H1 (cell line): ENCODE measurements around the gene LIN37. TPM values are rescaled to one million over a fixed set of nuclear protein-coding genes. Genes with fewer than 3 reads are reported as not detected.

ENCODE experiments used
- CTCF ChIA-PET: fragments of 300-600 bp; sonication (Branson Sonifier 250); formaldehyde crosslinking; loops from one replicate; lab custom pipeline; 2021; ENCODE audit not compliant: partially characterized antibody; lab: Charles Lee
- POLR2A ChIA-PET: fragments of 300-600 bp; sonication (Branson Sonifier 250); formaldehyde crosslinking; loops from one replicate; lab custom pipeline; 2021; ENCODE audit warnings: inconsistent platforms; ENCODE audit not compliant: partially characterized antibody; lab: Charles Lee
- DNase-seq, 2 experiments: peaks; one replicate each; pipeline versions ENCODE4 v3.0.0 to v3.0.0-alpha.2; 2010 to 2022; ENCODE audit warnings: low spot score in 2 of 2, low read depth in 1 of 2, mixed read lengths in 1 of 2
- FAIRE-seq: peaks from 2 replicates; lab custom pipeline; 2011; peaks lifted over from hg19 to GRCh38; lab: Jason Lieb, UNC
- H2AFZ ChIP-seq: 2 replicates; pipeline ENCODE4 v1.8.1; 2012; ENCODE audit warnings: low read length, inconsistent platforms
- H2AK5ac ChIP-seq: 2 replicates; pipeline ENCODE4 v1.6.1; 2013; ENCODE audit warnings: low read depth, low read length
- H2BK120ac ChIP-seq: replicated peaks from 2 replicates; pipeline ENCODE3; 2013; ENCODE audit warnings: low read depth, low read length, inconsistent platforms
- H2BK12ac ChIP-seq: 2 replicates; pipeline ENCODE4 v1.6.1; 2013; ENCODE audit warnings: low read depth, low read length
- H2BK15ac ChIP-seq: 2 replicates; pipeline ENCODE4 v1.6.1; 2013; ENCODE audit warnings: low read length
- H2BK20ac ChIP-seq: 2 replicates; pipeline ENCODE4 v1.6.1; 2013; ENCODE audit warnings: low read length
- H2BK5ac ChIP-seq: 2 replicates; pipeline ENCODE4 v1.6.1; 2013; ENCODE audit warnings: low read depth, low read length
- H3K14ac ChIP-seq: 2 replicates; pipeline ENCODE4 v1.6.1; 2013; ENCODE audit warnings: inconsistent platforms; ENCODE audit not compliant: insufficient read length
- H3K18ac ChIP-seq: 2 replicates; pipeline ENCODE4 v1.6.1; 2013; ENCODE audit warnings: low read length; ENCODE audit errors: extremely low read depth
- H3K23ac ChIP-seq: 2 replicates; pipeline ENCODE4 v1.6.1; 2013; ENCODE audit warnings: inconsistent platforms; ENCODE audit not compliant: insufficient read length
- H3K23me2 ChIP-seq: 2 replicates; pipeline ENCODE4 v1.6.1; 2013; ENCODE audit warnings: low read depth, low read length
- H3K27ac ChIP-seq: 2 replicates; pipeline ENCODE4 v1.6.1; 2011; ENCODE audit warnings: low read depth, low read length, inconsistent platforms
- H3K27me3 ChIP-seq, 4 experiments: replicated peaks in 1 of 4; 1 replicate in 1 of 4; 2 replicates in 3 of 4; pipeline versions ENCODE4 v1.6.1 to v1.8.1; 2011 to 2013; ENCODE audit warnings: low read length in 3 of 4, mild to moderate bottlenecking in 3 of 4, inconsistent platforms in 2 of 4, mixed read lengths in 2 of 4, moderate library complexity in 1 of 4; ENCODE audit not compliant: control insufficient read depth in 3 of 4, insufficient read depth in 3 of 4; ENCODE audit errors: extremely low read depth in 1 of 4
- H3K36me3 ChIP-seq, 4 experiments: 2 replicates each; pipeline versions ENCODE4 v1.6.1 to v1.8.1; 2011 to 2013; ENCODE audit warnings: mild to moderate bottlenecking in 4 of 4, low read length in 3 of 4, moderate library complexity in 2 of 4, control low read depth in 1 of 4, inconsistent platforms in 1 of 4; ENCODE audit not compliant: insufficient read depth in 4 of 4, control insufficient read depth in 2 of 4
- H3K4ac ChIP-seq: replicated peaks from 2 replicates; pipeline ENCODE3; 2013; ENCODE audit warnings: low read length, low read depth, mixed read lengths, inconsistent platforms; ENCODE audit not compliant: insufficient read length
- H3K4me1 ChIP-seq, 4 experiments: replicated peaks in 1 of 4; 1 replicate in 1 of 4; 2 replicates in 3 of 4; pipeline versions ENCODE4 v1.6.1 to v1.8.1; 2011 to 2013; ENCODE audit warnings: low read length in 3 of 4, inconsistent platforms in 2 of 4, mixed read lengths in 1 of 4; ENCODE audit not compliant: insufficient read depth in 4 of 4, control insufficient read depth in 3 of 4
- H3K4me2 ChIP-seq, 2 experiments: 2 replicates each; pipeline versions ENCODE4 v1.6.1 to v1.8.1; 2011 to 2013; ENCODE audit warnings: low read depth in 2 of 2, low read length in 2 of 2, control low read depth in 1 of 2, inconsistent platforms in 1 of 2, mild to moderate bottlenecking in 1 of 2; ENCODE audit not compliant: insufficient read depth in 1 of 2
- H3K4me3 ChIP-seq, 4 experiments: fragments of 200-600, 300-600 bp in 1 of 4; sonication (generic), shearing (Covaris generic), sonication (Bioruptor Twin) in 1 of 4; 2 replicates each; pipeline versions ENCODE4 v1.5.1 to v1.8.1; 2011 to 2016; ENCODE audit warnings: low read length in 4 of 4, low read depth in 3 of 4, control low read depth in 2 of 4, inconsistent platforms in 2 of 4, mild to moderate bottlenecking in 2 of 4, mixed read lengths in 1 of 4, moderate library complexity in 1 of 4; ENCODE audit not compliant: insufficient read depth in 2 of 4; ENCODE audit errors: extremely low read depth in 1 of 4
- H3K56ac ChIP-seq: replicated peaks from 2 replicates; pipeline ENCODE3; 2013; ENCODE audit warnings: low read depth, mild to moderate bottlenecking, mixed read lengths, low read length, inconsistent platforms; ENCODE audit not compliant: insufficient read length
- H3K79me1 ChIP-seq: 2 replicates; pipeline ENCODE4 v1.6.1; 2013; ENCODE audit warnings: low read depth, low read length, control low read depth
- H3K79me2 ChIP-seq, 2 experiments: 2 replicates each; pipeline versions ENCODE4 v1.6.1 to v1.8.1; 2012 to 2013; ENCODE audit warnings: low read length in 2 of 2, mild to moderate bottlenecking in 2 of 2, inconsistent platforms in 1 of 2; ENCODE audit not compliant: insufficient read depth in 2 of 2, control insufficient read depth in 1 of 2
- H3K9ac ChIP-seq, 4 experiments: replicated peaks in 1 of 4; 1 replicate in 1 of 4; 2 replicates in 3 of 4; pipeline versions ENCODE4 v1.6.1 to v1.8.1; 2011 to 2013; ENCODE audit warnings: low read depth in 3 of 4, low read length in 3 of 4, control low read depth in 2 of 4, mild to moderate bottlenecking in 2 of 4, moderate library complexity in 2 of 4, inconsistent platforms in 1 of 4; ENCODE audit errors: extremely low read depth in 1 of 4
- H3K9me3 ChIP-seq, 2 experiments: 2 replicates each; pipeline versions ENCODE4 v1.6.1 to v1.8.1; 2012 to 2013; ENCODE audit warnings: mild to moderate bottlenecking in 2 of 2, moderate library complexity in 2 of 2, control low read depth in 1 of 2, inconsistent platforms in 1 of 2, low read depth in 1 of 2, low read length in 1 of 2, mixed read lengths in 1 of 2; ENCODE audit not compliant: insufficient read depth in 2 of 2
- H4K20me1 ChIP-seq, 2 experiments: replicated peaks in 1 of 2; 2 replicates each; pipeline versions ENCODE3 to v1.8.1; 2011 to 2013; ENCODE audit warnings: inconsistent platforms in 2 of 2, low read length in 2 of 2, mild to moderate bottlenecking in 1 of 2; ENCODE audit not compliant: insufficient read depth in 2 of 2, control insufficient read depth in 1 of 2
- H4K5ac ChIP-seq: 2 replicates; pipeline ENCODE4 v1.6.1; 2013; ENCODE audit warnings: low read length, low read depth, mixed read lengths, inconsistent platforms; ENCODE audit not compliant: insufficient read length
- H4K8ac ChIP-seq: 2 replicates; pipeline ENCODE4 v1.8.0; 2013; ENCODE audit warnings: mild to moderate bottlenecking, moderate library complexity, low read length, inconsistent platforms; ENCODE audit not compliant: insufficient read depth; ENCODE audit errors: extremely low read depth
- H4K91ac ChIP-seq: replicated peaks from 2 replicates; pipeline ENCODE3; 2013; ENCODE audit warnings: low read length, mixed read lengths, inconsistent platforms; ENCODE audit not compliant: insufficient read length
- CEBPB ChIP-seq: IDR thresholded peaks from 2 replicates; pipeline ENCODE4 v1.6.1; 2012; ENCODE audit warnings: low read depth, low read length
- JUN ChIP-seq: IDR thresholded peaks from 2 replicates; pipeline ENCODE4 v1.6.1; 2011; ENCODE audit warnings: low read depth, mild to moderate bottlenecking, improper control_type of control experiment, low read length
- MAFK ChIP-seq: IDR thresholded peaks from 2 replicates; pipeline ENCODE4 v1.6.1; 2012; ENCODE audit warnings: low read depth, mild to moderate bottlenecking, improper control_type of control experiment, low read length
- SUZ12 ChIP-seq: fragments of 200-600 bp; sonication (generic); IDR thresholded peaks from 2 replicates; pipeline ENCODE4 v1.6.1; 2012; ENCODE audit warnings: mild to moderate bottlenecking, inconsistent platforms, low read length, moderate library complexity, mixed read lengths
- WGBS, 2 experiments: shearing (Covaris generic) in 1 of 2; methylation state at CpG; one replicate each; pipeline versions ENCODE4 v1.1.6 to v1.1.7; 2013 to 2015; ENCODE audit warnings: low lambda C conversion rate in 2 of 2, mixed read lengths in 2 of 2, inconsistent platforms in 1 of 2, low coverage in 1 of 2, missing lambda C conversion rate in 1 of 2; ENCODE audit not compliant: insufficient replicate concordance in 2 of 2, insufficient coverage in 1 of 2, insufficient read length in 1 of 2; ENCODE audit errors: extremely low coverage in 1 of 2, missing lambda C conversion rate in 1 of 2; 5-methylcytosine and 5-hydroxymethylcytosine counted together
- polyA plus RNA-seq, 7 experiments: library from polyadenylated mRNA; depleted of rRNA in 3 of 7; stranded (reverse) in 5 of 7; unstranded in 2 of 7; fragments of >200 nt in 5 of 7; fragments of 200-250 nt in 2 of 7; gene quantifications; 1 replicate in 5 of 7; 2 replicates in 1 of 7; 4 replicates in 1 of 7; pipeline versions ENCODE4 v1.2.1 to v1.2.3, GENCODE V29; 2011 to 2013; ENCODE audit warnings: missing spikeins in 2 of 7, mixed read lengths in 2 of 7
- total RNA-seq: library from RNA; stranded (reverse); fragmentation: NEBNext Ultra II Directional; extraction: Animal tissue kit (Norgen Biotek cat#: 25700); gene quantifications from 2 replicates; pipeline ENCODE4 v1.2.1, GENCODE V29; 2021

Gene LIN37
- total and polyA plus RNA-seq, 2 of the 8 experiments (the other 6 are each of a cell fraction or from before 2014, with no cell fraction given), result 3.8 to 9.8 TPM

DNA sequence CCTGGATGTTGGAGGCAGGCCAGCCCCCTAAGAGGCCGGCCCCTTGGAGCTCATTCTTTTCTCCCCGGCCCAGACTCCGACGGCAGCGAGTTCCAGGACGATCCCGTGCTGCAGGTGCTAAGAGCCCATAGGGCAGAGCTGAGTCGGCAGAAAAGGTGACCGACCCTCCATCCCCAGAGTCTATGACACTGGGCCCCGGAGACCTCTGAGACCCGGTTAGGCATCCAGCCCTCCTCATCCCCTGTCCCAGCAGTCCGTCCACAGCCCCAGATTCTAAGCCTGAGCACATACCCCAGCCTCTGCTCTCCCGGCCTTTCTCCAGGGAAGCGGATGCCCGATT, 19.7 kb downstream of the LIN37 start:
- H3K4me1 ChIP-seq, result peaks cover 0 to 13% (median 7%) of the 10 kb centered on the region in 4 experiments; a peak in 5 of 7 replicates
- H3K4me3 ChIP-seq, result no peak overlapping the region
- FAIRE-seq, result no peak
- no peak overlapping the region for H3K27ac ChIP-seq
- ChIA-PET CTCF (interaction anchor here (1.2 to 2.5 kb wide), 3 partner anchors 24 to 74 kb away, joined by 3 to 9 read pairs (median 6); no protein-coding TSS in a partner anchor), POLR2A (interaction anchor here (0.6 to 2.8 kb wide), 6 partner anchors 8 to 257 kb away, joined by 3 to 11 read pairs (median 6); partner anchors contain the start of genes HSPB6, PROSER3, PSENEN and U2AF1L4)
- no peak overlapping the region for H2BK12ac ChIP-seq
- H3K4me2 ChIP-seq, result peak overlapping the region; percentile 13 to 36
- peak overlapping the region; percentile 58; the same call in 1 of the 2 replicates for H4K8ac ChIP-seq
- H2BK5ac ChIP-seq, result no peak overlapping the region
- H3K56ac ChIP-seq, result no peak overlapping the region
- no peak overlapping the region for H3K9ac ChIP-seq
- peaks cover 4 to 5% of the 10 kb centered on the region in 2 experiments for H4K20me1 ChIP-seq
- no peak overlapping the region for H2BK20ac ChIP-seq
- WGBS, 2 experiments, result 48% methylated on average over 15 of the region's 15 CpGs; no CpG with 5 or more reads in 1 of the 2 experiments
- no peak overlapping the region for H2BK15ac ChIP-seq
- H2AFZ ChIP-seq, result no peak overlapping the region
- H4K5ac ChIP-seq, result no peak overlapping the region
- H2BK120ac ChIP-seq, result no peak overlapping the region
- H4K91ac ChIP-seq, result no peak overlapping the region
- H3K79me1 ChIP-seq, result no peaks in the 10 kb centered on the region; the same call in 1 of the 2 replicates
- H3K23ac ChIP-seq, result no peak overlapping the region
- H3K27me3 ChIP-seq, result no peaks in the 10 kb centered on the region; a peak in 1 of 7 replicates
- H3K14ac ChIP-seq, result no peak overlapping the region
- no peaks in the 10 kb centered on the region for H3K9me3 ChIP-seq
- H3K4ac ChIP-seq, result no peak overlapping the region
- TF ChIP-seq JUN (no peak), CEBPB (no peak), SUZ12 (no peak), MAFK (peak; percentile 78; the same call in 1 of the 2 replicates)
- H3K23me2 ChIP-seq, result no peaks in the 10 kb centered on the region; the same call in 1 of the 2 replicates
- no peak overlapping the region for H2AK5ac ChIP-seq
- peak overlapping the region; percentile 48 for H3K18ac ChIP-seq
- DNase-seq, result no peak
- H3K36me3 ChIP-seq, result peaks cover 0 to 6% (median 3%) of the 10 kb centered on the region in 4 experiments; a peak in 4 of 8 replicates
- no peaks in the 10 kb centered on the region for H3K79me2 ChIP-seq
